Hepatocyte (in vitro differentiated cells): Measurements from ENCODE around the gene AMPD3. TPM values are rescaled to one million over a fixed set of nuclear protein-coding genes. Genes with fewer than 3 reads are reported as not detected.

Experiments
- DNase-seq: peaks from one replicate; pipeline ENCODE4 v3.0.0-alpha.2; 2016; ENCODE audit warnings: low spot score
- H2AFZ ChIP-seq: fragments of 200-600 bp; sonication (generic); 2 replicates; pipeline ENCODE4 v1.6.0; 2016; ENCODE audit warnings: antibody characterized with exemption, mild to moderate bottlenecking
- H3K27ac ChIP-seq: fragments of 200-600 bp; sonication (generic); 2 replicates; pipeline ENCODE4 v1.5.1; 2016; ENCODE audit warnings: mild to moderate bottlenecking
- H3K27me3 ChIP-seq: fragments of 200-600 bp; sonication (generic); 2 replicates; pipeline ENCODE4 v1.6.1; 2016
- H3K36me3 ChIP-seq: fragments of 200-600 bp; sonication (generic); replicated peaks from 2 replicates; pipeline ENCODE4 v1.5.1; 2016; ENCODE audit warnings: low read depth; ENCODE audit not compliant: insufficient read depth
- H3K4me1 ChIP-seq: fragments of 200-600 bp; sonication (generic); 2 replicates; pipeline ENCODE4 v1.5.1; 2016; ENCODE audit warnings: mild to moderate bottlenecking, moderate library complexity; ENCODE audit not compliant: insufficient read depth
- H3K4me2 ChIP-seq: fragments of 200-600 bp; sonication (generic); 2 replicates; pipeline ENCODE4 v1.6.0; 2016
- H3K4me3 ChIP-seq: fragments of 200-600 bp; sonication (generic); 2 replicates; pipeline ENCODE4 v1.5.1; 2016; ENCODE audit warnings: mild to moderate bottlenecking
- H3K79me2 ChIP-seq: fragments of 200-600 bp; sonication (generic); 2 replicates; pipeline ENCODE4 v1.6.0; 2017; ENCODE audit warnings: mild to moderate bottlenecking
- H3K9me2 ChIP-seq: fragments of 200-600 bp; sonication (generic); replicated peaks from 2 replicates; pipeline ENCODE4 v1.6.0; 2017; ENCODE audit warnings: mild to moderate bottlenecking; ENCODE audit not compliant: insufficient read depth
- H3K9me3 ChIP-seq: fragments of 200-600 bp; sonication (generic); 2 replicates; pipeline ENCODE4 v1.5.1; 2016; ENCODE audit warnings: low read depth, mild to moderate bottlenecking
- H4K20me1 ChIP-seq: fragments of 200-600 bp; sonication (generic); 2 replicates; pipeline ENCODE4 v1.6.0; 2016; ENCODE audit warnings: mild to moderate bottlenecking; ENCODE audit not compliant: insufficient read depth, poor library complexity, severe bottlenecking
- CTCF ChIP-seq: fragments of 200-600 bp; sonication (generic); IDR thresholded peaks from 2 replicates; pipeline ENCODE4 v1.5.1; 2016; ENCODE audit warnings: antibody characterized with exemption, mild to moderate bottlenecking; ENCODE audit not compliant: poor library complexity
- EZH2 ChIP-seq: fragments of 200-600 bp; sonication (generic); IDR thresholded peaks from 2 replicates; pipeline ENCODE4 v1.6.1; 2016; ENCODE audit warnings: antibody characterized with exemption, mild to moderate bottlenecking, borderline replicate concordance
- EZH2phosphoT487 ChIP-seq: fragments of 200-600 bp; sonication (generic); IDR thresholded peaks from one replicate; pipeline ENCODE4 v1.6.1; 2018; ENCODE audit warnings: antibody characterized with exemption, mild to moderate bottlenecking, low read depth, moderate library complexity; ENCODE audit not compliant: unreplicated experiment, severe bottlenecking
- WGBS: methylation state at CpG from one replicate; pipeline ENCODE4 v1.1.6; 2016; ENCODE audit warnings: low lambda C conversion rate; ENCODE audit errors: missing lambda C conversion rate; 5-methylcytosine and 5-hydroxymethylcytosine counted together
- polyA plus RNA-seq: library from polyadenylated mRNA; unstranded; fragments of >200 nt; fragmentation: Nextera tagmentation; extraction: Ambion mirVana; gene quantifications from 2 replicates; pipeline ENCODE4 v1.2.1, GENCODE V29; 2016
- total RNA-seq: library from RNA; depleted of rRNA; stranded (reverse); fragments of >200 nt; gene quantifications from 2 replicates; pipeline ENCODE4 v1.2.3, GENCODE V29; 2014

The AMPD3 gene
- total and polyA plus RNA-seq, 2 experiments from 2014 or later: 1.8 to 4.1 TPM

- H3K4me3 ChIP-seq: no peak overlapping the region
- 94% methylated on average over 1 of the region's 1 CpG for WGBS
- TF ChIP-seq EZH2phosphoT487 (no peak), CTCF (no peak), EZH2 (no peak)
- H3K9me3 ChIP-seq: no peaks in the 10 kb centered on the region
- no peak overlapping the region for H3K4me2 ChIP-seq
- no peaks in the 10 kb centered on the region for H3K27me3 ChIP-seq
- DNase-seq: no peak
- no peak overlapping the region for H3K27ac ChIP-seq
- no peak overlapping the region for H2AFZ ChIP-seq
- H3K9me2 ChIP-seq: no peaks in the 10 kb centered on the region
- no peaks in the 10 kb centered on the region for H3K79me2 ChIP-seq
- no peaks in the 10 kb centered on the region for H3K36me3 ChIP-seq
- H3K4me1 ChIP-seq: no peaks in the 10 kb centered on the region
- no peaks in the 10 kb centered on the region for H4K20me1 ChIP-seq
Measured at GRCh38 chr11:10483174-10483573, 28.1 kb downstream of the AMPD3 start.

DNA sequence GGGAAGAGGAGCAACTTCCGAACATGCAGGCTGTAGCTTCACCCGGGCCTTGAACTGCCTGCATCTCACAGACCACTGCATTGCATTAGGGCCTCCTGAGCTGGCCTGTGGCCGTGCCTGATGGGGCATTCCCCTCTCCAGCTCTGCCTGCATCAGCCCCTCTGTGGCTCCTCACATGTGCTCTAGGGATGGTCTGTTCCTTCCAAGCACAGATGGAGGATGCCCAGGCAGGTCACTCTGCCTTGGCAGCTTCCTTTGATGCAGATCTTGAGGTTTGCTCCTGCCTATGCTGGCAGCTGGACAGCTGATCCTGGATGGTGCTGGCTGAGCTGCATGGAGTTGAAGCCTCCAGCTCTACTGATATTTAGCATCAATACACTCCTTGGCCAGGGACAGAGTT lies 28.5 kb downstream of the AMPD3 start:
- H3K36me3 ChIP-seq: no peaks in the 10 kb centered on the region
- no peak for DNase-seq

DNA sequence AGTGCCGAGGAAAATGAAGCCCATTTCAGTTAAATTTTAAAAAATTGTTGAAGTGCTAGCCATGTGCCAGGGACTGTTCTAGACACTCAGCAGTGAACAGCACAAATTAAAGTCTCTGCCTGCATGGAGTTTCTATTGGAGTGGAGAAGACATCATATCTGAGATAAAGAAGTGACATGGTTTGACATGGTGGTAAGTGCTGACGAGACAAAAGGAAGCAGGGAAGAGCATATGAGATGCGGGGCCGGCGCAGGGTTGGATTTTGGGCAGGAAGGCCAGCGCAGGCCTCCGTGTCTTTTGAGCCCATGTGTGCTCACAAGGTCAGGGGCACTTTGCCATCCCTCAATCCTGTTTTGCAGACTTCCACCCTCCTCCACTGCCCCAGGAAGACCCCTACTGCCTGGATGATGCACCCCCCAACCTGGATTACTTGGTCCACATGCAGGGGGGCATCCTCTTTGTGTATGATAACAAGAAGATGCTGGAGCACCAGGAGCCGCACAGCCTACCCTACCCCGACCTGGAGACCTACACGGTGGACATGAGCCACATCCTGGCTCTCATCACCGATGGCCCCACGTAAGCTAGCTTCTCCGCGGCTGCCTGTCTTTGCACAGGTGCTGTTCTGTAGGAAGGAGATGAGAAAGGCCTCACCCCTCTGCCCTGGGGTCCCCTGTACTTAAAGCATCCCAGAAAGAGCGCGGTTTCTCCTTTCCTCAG lies 29.6 kb downstream of the AMPD3 start:
- no peak overlapping the region for H2AFZ ChIP-seq
- H4K20me1 ChIP-seq: no peaks in the 10 kb centered on the region
- H3K36me3 ChIP-seq: no peaks in the 10 kb centered on the region
- DNase-seq: no peak
- H3K9me3 ChIP-seq: no peaks in the 10 kb centered on the region
- TF ChIP-seq EZH2: no peak
- TF ChIP-seq CTCF: no peak
- TF ChIP-seq EZH2phosphoT487: no peak
- H3K4me2 ChIP-seq: no peak overlapping the region
- no peak overlapping the region for H3K27ac ChIP-seq
- no peak overlapping the region for H3K4me3 ChIP-seq
- H3K9me2 ChIP-seq: no peaks in the 10 kb centered on the region
- no peaks in the 10 kb centered on the region for H3K79me2 ChIP-seq
- no peaks in the 10 kb centered on the region for H3K4me1 ChIP-seq
- no peaks in the 10 kb centered on the region for H3K27me3 ChIP-seq
- WGBS: 97% methylated on average over 14 of the region's 16 CpGs

More for the DNA sequence above, 28.5 kb downstream of the AMPD3 start:
- Histone ChIP-seq H3K4me2 (no peak overlapping the region), H3K9me3 (no peaks in the 10 kb centered on the region), H3K79me2 (no peaks in the 10 kb centered on the region), H3K4me3 (no peak overlapping the region), H3K4me1 (no peaks in the 10 kb centered on the region), H4K20me1 (no peaks in the 10 kb centered on the region), H3K27ac (no peak overlapping the region), H3K9me2 (no peaks in the 10 kb centered on the region), H2AFZ (no peak overlapping the region), H3K27me3 (no peaks in the 10 kb centered on the region)
- no peak for TF ChIP-seq CTCF
- TF ChIP-seq EZH2: no peak
- TF ChIP-seq EZH2phosphoT487: no peak
- WGBS: 56% methylated on average over 3 of the region's 3 CpGs
